HCT116 (cell line): ENCODE data around the gene SSB.

ENCODE experiments used
- EZH2phosphoT487 ChIP-seq: fragments of 200-600 bp; IDR thresholded peaks from 2 replicates; pipeline ENCODE4 v1.6.1; 2018; ENCODE audit warnings: antibody characterized with exemption, borderline replicate concordance
- POLR2A ChIP-seq: IDR thresholded peaks from 2 replicates; pipeline ENCODE4 v1.7.0; 2011; ENCODE audit warnings: borderline replicate concordance; ENCODE audit not compliant: insufficient read depth, insufficient read length; ENCODE audit errors: extremely low read depth
- SRF ChIP-seq: IDR thresholded peaks from 2 replicates; pipeline ENCODE4 v1.6.1; 2012; ENCODE audit warnings: low read depth

GRCh38 chr2:169761970-169762292, 36.7 kb upstream of the SSB start:
- TF ChIP-seq POLR2A, result no peak
- no peak for TF ChIP-seq SRF
- TF ChIP-seq EZH2phosphoT487, result no peak
